ENCODE data around the gene TNFRSF8. TPM values are rescaled to one million over a fixed set of nuclear protein-coding genes. Genes with fewer than 3 reads are reported as not detected.

TNFRSF8 gene
- total RNA-seq, 1 experiment from 2014 or later = 2.9 TPM

- H3K4me1 Mint-ChIP-seq = peaks cover 11 to 16% of the 10 kb centered on the region in 2 experiments
- H3K9me3 ChIP-seq (ENCODE audit: control insufficient read depth, low read depth, low read length) = no peaks in the 10 kb centered on the region
- H2BK12ac ChIP-seq (ENCODE audit: insufficient read length, low read depth, low read length) = no peak overlapping the region
- H4K20me1 ChIP-seq (ENCODE audit: control insufficient read depth, insufficient read depth, insufficient read length) = no peaks in the 10 kb centered on the region
- no peak overlapping the region for H3K4me2 ChIP-seq (ENCODE audit: insufficient read depth, insufficient read length, low read length)
- H2AK5ac ChIP-seq (ENCODE audit: insufficient read length, low read length) = no peak overlapping the region
- no peak overlapping the region for H2BK120ac ChIP-seq (ENCODE audit: low read depth, low read length, poor library complexity, severe bottlenecking)
- no peak overlapping the region for H4K8ac ChIP-seq (replicated peaks; ENCODE audit: insufficient read length, low read depth, low read length)
- no peak overlapping the region for H3K14ac ChIP-seq (ENCODE audit: insufficient read depth, low read length)
- H3K27ac Mint-ChIP-seq = no peak overlapping the region
- H3K23ac ChIP-seq (ENCODE audit: insufficient read length, low read depth, low read length) = no peak overlapping the region
- no peaks in the 10 kb centered on the region for H3K79me1 ChIP-seq (ENCODE audit: insufficient read depth, low read depth, low read length, poor library complexity, severe bottlenecking)
- no peak overlapping the region for H2BK15ac ChIP-seq (ENCODE audit: low read depth, low read length)
- no peak overlapping the region for H3K4ac ChIP-seq (ENCODE audit: low read depth, low read length)
- no peak for TF ChIP-seq CTCF (conservative IDR thresholded peaks at IDR 0.05)
- no peak overlapping the region for H4K5ac ChIP-seq (ENCODE audit: insufficient read length, low read depth, low read length)
- peaks cover 6% of the 10 kb centered on the region for H3K23me2 ChIP-seq (ENCODE audit: insufficient read length, low read depth, low read length, poor library complexity, severe bottlenecking)
- no peak overlapping the region for H2BK5ac ChIP-seq (ENCODE audit: insufficient read length, low read length)
- H3K18ac ChIP-seq (ENCODE audit: insufficient read length, low read depth, low read length) = no peak overlapping the region
- no peak overlapping the region for H2AFZ ChIP-seq (ENCODE audit: low read length)
- H3K27ac ChIP-seq (ENCODE audit: insufficient read length, low read depth, low read length) = no peak overlapping the region
- H3K56ac ChIP-seq (ENCODE audit: insufficient read length, low read depth, low read length) = no peak overlapping the region
- H3T11ph ChIP-seq (ENCODE audit: low read length) = no peak overlapping the region
- peaks cover 8 to 23% (median 13%) of the 10 kb centered on the region in 3 experiments for H3K36me3 Mint-ChIP-seq (ENCODE audit: insufficient read depth in 1 of 3, low read depth in 3 of 3)
- H3K9ac ChIP-seq (ENCODE audit: extremely low read depth, insufficient read length, low read length) = no peak overlapping the region
- no peak for DNase-seq
- WGBS (ENCODE audit: extremely low coverage, insufficient read length, low lambda C conversion rate) = no CpG with 5 or more reads among the region's 4 CpGs
- peaks cover 6 to 9% of the 10 kb centered on the region in 2 experiments for H3K9me3 Mint-ChIP-seq
- H2BK20ac ChIP-seq (ENCODE audit: low read depth, low read length, poor library complexity, severe bottlenecking) = no peak overlapping the region
- 0 out of 2 replicates have a peak, but pooled peaks cover 2% of the 10 kb centered on the region for H3K4me1 ChIP-seq (ENCODE audit: insufficient read depth, low read length)
- no peaks in the 10 kb centered on the region for H3K79me2 ChIP-seq (ENCODE audit: insufficient read depth, low read length)
- no peaks in the 10 kb centered on the region for H3K27me3 ChIP-seq (ENCODE audit: insufficient read depth, low read length)
- peaks cover 10% of the 10 kb centered on the region for H3K27me3 Mint-ChIP-seq (ENCODE audit: low read depth)
- no peak overlapping the region for H4K91ac ChIP-seq (ENCODE audit: insufficient read length, low read depth, low read length)
- H3K4me3 Mint-ChIP-seq = no peak overlapping the region
Measured at GRCh38 chr1:12082988-12083387, 19.9 kb downstream of the TNFRSF8 start.
